AG09309 (cell line): ENCODE results near the gene BMP5.

Experiments used
- DNase-seq: peaks from one replicate; pipeline ENCODE4 v3.0.0-alpha.2; 2010; ENCODE audit warnings: low read depth
- H3K4me3 ChIP-seq: 2 replicates; pipeline ENCODE4 v1.5.1; 2011; ENCODE audit warnings: mild to moderate bottlenecking, low read depth, low read length, moderate library complexity; ENCODE audit not compliant: control insufficient read depth
- CTCF ChIP-seq: IDR thresholded peaks from 2 replicates; pipeline ENCODE4 v1.5.1; 2011; ENCODE audit warnings: mild to moderate bottlenecking, low read depth, low read length, inconsistent platforms; ENCODE audit not compliant: insufficient read depth, control insufficient read depth; ENCODE audit errors: missing control alignments

Gene BMP5

DNA sequence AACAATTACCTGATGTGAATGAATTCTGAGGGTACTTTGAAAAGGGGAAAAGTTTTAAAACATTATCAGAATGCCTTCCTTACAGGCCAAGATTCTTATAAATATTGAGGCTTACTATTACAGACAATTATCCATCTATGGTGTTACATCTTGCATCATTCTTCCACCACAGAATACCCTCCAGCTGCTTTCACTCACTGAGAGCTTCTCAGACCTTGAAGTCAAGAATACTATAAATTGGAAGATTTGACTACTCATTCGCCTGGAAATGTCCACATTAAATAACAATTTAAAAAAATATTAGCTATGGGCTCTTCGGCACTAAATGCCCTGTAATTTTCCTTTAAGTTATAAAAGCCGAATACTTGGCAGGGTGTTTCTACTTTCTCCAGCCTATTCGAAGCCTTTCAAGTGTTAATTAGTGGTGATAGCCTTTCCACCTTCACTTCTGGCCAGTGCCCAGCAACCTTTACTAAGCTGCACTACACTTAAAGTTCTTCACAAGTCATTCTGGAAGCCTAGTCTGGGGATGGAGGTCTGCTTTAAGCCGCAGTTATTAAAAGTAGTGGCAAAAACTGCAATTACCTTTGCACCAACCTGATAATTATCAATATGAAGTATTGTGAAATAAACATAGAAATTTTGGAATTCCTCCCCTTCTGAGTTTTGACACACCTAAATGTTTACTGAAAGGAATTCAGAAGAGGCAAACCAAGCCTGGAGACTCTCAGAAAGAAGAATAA, 100.9 kb downstream of the BMP5 start:
- no peak for TF ChIP-seq CTCF
- no peak for DNase-seq
- H3K4me3 ChIP-seq: no peak overlapping the region

- H3K4me3 ChIP-seq: no peak overlapping the region
- TF ChIP-seq CTCF: no peak
- no peak for DNase-seq
Measured at GRCh38 chr6:55773620-55774216, 101.7 kb downstream of the BMP5 start.

GRCh38 chr6:55772730-55773129, 102.7 kb downstream of the BMP5 start:
- DNase-seq: no peak
- TF ChIP-seq CTCF: no peak
- H3K4me3 ChIP-seq: no peak overlapping the region

DNA sequence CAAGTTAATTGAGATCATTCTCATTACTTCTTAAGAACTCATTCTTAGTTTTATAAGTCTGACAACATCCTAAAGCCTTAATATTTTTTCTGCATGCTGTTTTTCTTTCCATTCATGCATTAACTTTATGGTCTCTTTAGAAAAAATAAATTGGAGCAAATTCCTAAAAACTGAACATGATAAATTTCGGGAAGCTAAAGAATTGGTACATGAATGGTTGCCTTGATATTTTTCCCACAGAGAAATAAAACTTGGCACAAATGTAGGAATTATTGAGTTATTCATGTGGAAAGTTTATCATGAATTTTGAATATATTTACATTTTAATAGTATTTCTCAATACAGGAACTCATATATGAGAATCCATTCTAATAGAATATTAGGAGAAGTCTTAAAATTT, 115.9 kb downstream of the BMP5 start:
- TF ChIP-seq CTCF: no peak
- no peak for DNase-seq
- no peak overlapping the region for H3K4me3 ChIP-seq

GRCh38 chr6:55758156-55758937, 117.0 kb downstream of the BMP5 start:
- H3K4me3 ChIP-seq: no peak overlapping the region
- peak; percentile 87 for DNase-seq
- no peak for TF ChIP-seq CTCF

DNA sequence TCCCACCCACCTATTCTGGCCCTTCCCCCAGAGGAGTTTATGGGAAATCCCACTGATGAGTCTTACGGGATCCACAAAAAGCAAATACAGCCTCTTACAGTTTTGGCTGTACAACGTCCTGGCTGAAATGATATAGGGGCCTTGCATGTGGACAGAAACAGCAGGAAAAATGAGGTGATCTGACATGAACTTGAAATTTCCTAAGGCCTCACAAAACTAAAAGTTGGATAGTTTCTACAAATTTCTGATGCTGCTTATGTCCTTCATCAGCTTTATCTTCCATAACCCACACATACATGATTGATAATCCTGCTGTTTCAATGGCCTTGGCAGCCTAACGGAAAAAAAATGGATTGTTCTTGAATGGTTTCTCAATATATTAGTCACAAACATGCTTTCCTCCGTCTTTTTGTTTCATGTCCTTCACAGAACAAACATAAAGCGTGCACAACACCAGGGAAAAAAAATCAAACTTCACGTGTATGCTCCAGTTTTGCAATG, 118.8 kb downstream of the BMP5 start:
- TF ChIP-seq CTCF: no peak
- no peak overlapping the region for H3K4me3 ChIP-seq
- no peak for DNase-seq
